Measurements from ENCODE around the gene WDR86. TPM values are rescaled to one million over a fixed set of nuclear protein-coding genes. Genes with fewer than 3 reads are reported as not detected.

The WDR86 gene
- total RNA-seq, 4 donors from 2014 or later, result 82.9 to 142 (median 115) TPM

DNA sequence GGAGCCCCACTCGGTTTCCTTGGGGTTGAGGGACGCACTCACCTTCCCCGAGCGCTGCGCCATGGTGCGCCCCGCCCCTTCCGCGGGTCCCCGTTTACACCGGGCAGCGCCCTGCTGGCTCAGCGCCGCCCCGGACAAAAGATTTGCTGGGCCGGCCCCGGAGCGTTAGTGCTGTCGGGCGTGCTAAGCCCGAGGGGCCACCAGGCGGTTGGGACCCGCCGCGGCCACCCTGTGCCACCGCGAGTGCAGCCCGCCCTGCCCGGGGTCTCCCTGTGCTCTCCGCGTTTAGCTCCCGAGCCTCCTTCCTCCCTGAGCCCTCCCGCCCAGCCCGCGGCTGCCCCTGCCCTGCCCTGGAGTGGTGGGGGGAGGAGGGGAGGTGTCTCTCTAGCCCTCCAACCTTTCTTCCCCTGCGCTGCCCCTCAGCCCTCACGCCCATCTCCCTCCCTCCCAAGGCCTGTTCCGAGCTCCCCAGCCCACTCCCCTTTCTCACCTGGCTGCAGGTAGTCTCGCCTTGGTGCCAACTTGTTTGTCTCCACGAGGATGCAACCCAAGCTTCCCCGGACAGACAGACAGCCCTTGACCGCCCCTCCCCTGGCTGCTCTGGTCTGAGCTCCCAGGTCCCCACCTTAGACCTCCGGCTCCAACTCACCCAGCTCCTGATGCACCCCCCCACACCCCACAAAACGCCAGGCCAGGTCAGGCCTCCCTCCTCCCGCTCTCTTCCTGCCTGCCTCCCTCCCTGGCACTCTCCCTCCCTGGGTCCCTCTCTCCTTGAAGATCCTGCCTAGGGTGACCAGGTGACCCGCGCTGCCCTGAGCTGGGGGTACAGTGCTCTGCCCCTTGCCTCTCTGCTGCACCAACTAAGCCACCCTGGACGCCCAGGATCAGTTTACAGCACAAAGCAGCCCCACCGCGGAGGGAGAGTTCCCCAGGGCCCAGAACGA, 30.3 kb upstream of the WDR86 start, which contains the start of gene CRYGN:
CRYGN (minus strand) TSS at position 287 of the 944 bp plus-strand sequence; CDS start at position 63, 224 bp downstream.
- TF ChIP-seq POLR2A (IDR thresholded peaks at IDR 0.05) (no peak), EP300 (IDR thresholded peaks at IDR 0.05) (no peak)
- TF ChIP-seq, protein P1, sequence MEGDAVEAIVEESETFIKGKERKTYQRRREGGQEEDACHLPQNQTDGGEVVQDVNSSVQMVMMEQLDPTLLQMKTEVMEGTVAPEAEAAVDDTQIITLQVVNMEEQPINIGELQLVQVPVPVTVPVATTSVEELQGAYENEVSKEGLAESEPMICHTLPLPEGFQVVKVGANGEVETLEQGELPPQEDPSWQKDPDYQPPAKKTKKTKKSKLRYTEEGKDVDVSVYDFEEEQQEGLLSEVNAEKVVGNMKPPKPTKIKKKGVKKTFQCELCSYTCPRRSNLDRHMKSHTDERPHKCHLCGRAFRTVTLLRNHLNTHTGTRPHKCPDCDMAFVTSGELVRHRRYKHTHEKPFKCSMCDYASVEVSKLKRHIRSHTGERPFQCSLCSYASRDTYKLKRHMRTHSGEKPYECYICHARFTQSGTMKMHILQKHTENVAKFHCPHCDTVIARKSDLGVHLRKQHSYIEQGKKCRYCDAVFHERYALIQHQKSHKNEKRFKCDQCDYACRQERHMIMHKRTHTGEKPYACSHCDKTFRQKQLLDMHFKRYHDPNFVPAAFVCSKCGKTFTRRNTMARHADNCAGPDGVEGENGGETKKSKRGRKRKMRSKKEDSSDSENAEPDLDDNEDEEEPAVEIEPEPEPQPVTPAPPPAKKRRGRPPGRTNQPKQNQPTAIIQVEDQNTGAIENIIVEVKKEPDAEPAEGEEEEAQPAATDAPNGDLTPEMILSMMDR (IDR thresholded peaks at IDR 0.05), result no peak
- H3K4me3 ChIP-seq, result peak within 1 kb of the TSS; percentile 0 to 46 (median 20)
- peaks cover 0 to 56% (median 19%) of the 10 kb centered on the region in 4 donors for H3K4me1 ChIP-seq
- H3K9me3 ChIP-seq, result no peaks in the 10 kb centered on the region
- peak within 1 kb of the TSS; percentile 15 to 79 (median 58) for H3K27ac ChIP-seq
- peaks cover 0 to 4% of the 10 kb centered on the region in 2 donors for H3K27me3 ChIP-seq
- 22 to 30% methylated on average over 28 to 50 of the region's 51 CpGs for WGBS, 2 donors
- H3K36me3 ChIP-seq, result no peaks in the 10 kb centered on the region
- no peak for DNase-seq (ENCODE audit: low spot score in 2 of 2)

DNA sequence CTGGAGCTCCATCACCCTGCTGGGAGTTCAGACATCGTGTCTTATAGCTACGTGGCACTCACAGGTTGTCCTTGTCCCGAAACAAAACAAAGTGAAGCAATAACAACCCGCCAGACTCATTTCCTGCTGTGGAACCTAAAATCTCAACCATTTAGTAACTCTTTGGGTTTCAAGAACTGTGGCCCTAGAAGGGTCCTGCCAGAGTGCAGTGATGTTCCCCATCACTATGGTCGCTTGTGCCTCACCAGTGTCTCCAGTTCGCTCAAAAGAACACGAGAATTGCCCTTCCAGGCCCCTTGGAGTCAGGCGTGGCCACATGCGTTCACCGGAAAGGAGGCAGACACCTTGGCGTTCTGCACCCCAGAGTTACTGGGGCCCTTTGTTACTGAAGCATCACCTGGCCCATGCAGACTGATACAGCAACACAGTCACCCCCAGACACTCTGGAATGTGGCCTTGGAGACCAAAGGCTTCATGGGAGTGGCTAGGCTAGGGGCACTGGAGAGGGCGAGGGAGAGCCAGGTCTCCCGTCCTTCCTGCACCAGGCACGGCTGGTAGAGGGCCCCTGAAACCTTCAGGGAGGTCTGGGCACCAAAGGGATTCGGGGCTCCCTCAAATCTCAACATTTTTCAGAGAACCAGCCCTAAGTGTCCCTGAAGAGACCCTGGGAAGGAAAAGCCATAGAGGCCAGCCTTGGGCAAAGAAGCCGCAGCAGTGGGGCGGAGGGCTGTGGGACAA, 29.2 kb upstream of the WDR86 start:
- peak overlapping the region in 1 of 4 donors; percentile 82 for H3K27ac ChIP-seq
- DNase-seq (ENCODE audit: low spot score in 2 of 2), result no peak

DNA sequence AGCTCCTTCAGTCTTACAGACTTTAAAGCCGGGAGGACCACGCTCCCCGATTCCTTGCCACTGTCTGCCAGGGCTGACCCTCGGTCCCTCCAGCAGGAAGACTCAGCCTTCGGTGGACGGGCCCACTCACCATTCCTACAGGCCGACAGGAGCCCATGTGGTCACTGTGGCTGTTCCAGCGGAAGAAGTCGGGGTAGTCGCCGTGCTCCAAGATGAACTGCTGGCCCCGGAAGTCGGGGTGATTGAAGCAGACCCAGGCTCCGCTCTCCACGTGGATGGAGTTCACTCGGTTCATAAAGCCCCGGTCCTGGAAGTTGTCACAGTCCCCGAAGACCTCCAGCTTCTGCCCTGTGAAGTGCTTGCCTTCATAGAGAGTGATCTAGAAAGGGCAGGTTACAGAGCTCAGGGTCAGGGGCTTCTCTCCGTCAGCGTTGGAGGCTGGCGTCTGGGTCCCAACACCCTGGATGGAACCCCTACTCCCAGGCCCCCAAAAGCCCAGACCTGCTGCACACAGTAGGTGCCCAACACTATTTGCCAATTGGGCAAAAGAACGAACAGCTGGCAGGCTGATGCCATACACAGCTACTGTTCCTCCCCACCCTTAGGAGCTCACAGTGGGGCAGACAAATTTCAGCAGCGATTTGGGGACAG, 28.2 kb upstream of the WDR86 start:
- DNase-seq (ENCODE audit: low spot score in 2 of 2), result peak in 1 of 2 donors; percentile 4
- Histone ChIP-seq H3K27me3 (peaks cover 0 to 4% of the 10 kb centered on the region in 2 donors), H3K9me3 (no peaks in the 10 kb centered on the region), H3K4me1 (peaks cover 0 to 56% (median 19%) of the 10 kb centered on the region in 4 donors), H3K27ac (peak overlapping the region in 2 of 4 donors; percentile 77 to 82), H3K4me3 (no peak overlapping the region), H3K36me3 (no peaks in the 10 kb centered on the region)
- 84 to 89% methylated on average over 18 to 22 of the region's 23 CpGs for WGBS, 2 donors
- TF ChIP-seq, protein P1 (IDR thresholded peaks at IDR 0.05), result no peak
- TF ChIP-seq EP300 (IDR thresholded peaks at IDR 0.05), result no peak
- TF ChIP-seq POLR2A (IDR thresholded peaks at IDR 0.05), result no peak

More for the DNA sequence above, 29.2 kb upstream of the WDR86 start:
- WGBS, 2 donors, result 93 to 95% methylated on average over 12 to 16 of the region's 17 CpGs
- Histone ChIP-seq H3K4me1 (peaks cover 0 to 56% (median 19%) of the 10 kb centered on the region in 4 donors), H3K27me3 (peaks cover 0 to 4% of the 10 kb centered on the region in 2 donors), H3K36me3 (no peaks in the 10 kb centered on the region), H3K9me3 (no peaks in the 10 kb centered on the region), H3K4me3 (no peak overlapping the region)
- TF ChIP-seq EP300 (IDR thresholded peaks at IDR 0.05) (no peak), POLR2A (IDR thresholded peaks at IDR 0.05) (no peak)
- TF ChIP-seq, protein P1 (IDR thresholded peaks at IDR 0.05), result no peak

GRCh38 chr7:151437159-151437553, 27.3 kb upstream of the WDR86 start:
- Histone ChIP-seq H3K9me3 (no peaks in the 10 kb centered on the region), H3K36me3 (no peaks in the 10 kb centered on the region), H3K4me3 (no peak overlapping the region), H3K27me3 (peaks cover 0 to 4% of the 10 kb centered on the region in 2 donors), H3K27ac (peak overlapping the region; percentile 3 to 82 (median 62)), H3K4me1 (peaks cover 0 to 56% (median 19%) of the 10 kb centered on the region in 4 donors)
- TF ChIP-seq EP300 (IDR thresholded peaks at IDR 0.05), result no peak
- TF ChIP-seq POLR2A (IDR thresholded peaks at IDR 0.05), result no peak
- TF ChIP-seq, protein P1 (IDR thresholded peaks at IDR 0.05), result no peak
- WGBS, 2 donors, result 73 to 79% methylated on average over 13 of the region's 13 CpGs
- no peak for DNase-seq (ENCODE audit: low spot score in 2 of 2)
